Neural progenitor cell (in vitro differentiated cells): Measurements from ENCODE around the gene SELENOO.

ENCODE experiments used
- EZH2phosphoT487 ChIP-seq: fragments of 200-600 bp; sonication (generic); IDR thresholded peaks from 2 replicates; pipeline ENCODE4 v1.6.1; 2017; ENCODE audit warnings: antibody characterized with exemption
- TF ChIP-seq, protein P1 (sequence below): fragments of 200-600 bp; sonication (generic); IDR thresholded peaks from 2 replicates; pipeline ENCODE4 v1.5.1; 2017; ENCODE audit warnings: antibody characterized with exemption, mild to moderate bottlenecking

DNA sequence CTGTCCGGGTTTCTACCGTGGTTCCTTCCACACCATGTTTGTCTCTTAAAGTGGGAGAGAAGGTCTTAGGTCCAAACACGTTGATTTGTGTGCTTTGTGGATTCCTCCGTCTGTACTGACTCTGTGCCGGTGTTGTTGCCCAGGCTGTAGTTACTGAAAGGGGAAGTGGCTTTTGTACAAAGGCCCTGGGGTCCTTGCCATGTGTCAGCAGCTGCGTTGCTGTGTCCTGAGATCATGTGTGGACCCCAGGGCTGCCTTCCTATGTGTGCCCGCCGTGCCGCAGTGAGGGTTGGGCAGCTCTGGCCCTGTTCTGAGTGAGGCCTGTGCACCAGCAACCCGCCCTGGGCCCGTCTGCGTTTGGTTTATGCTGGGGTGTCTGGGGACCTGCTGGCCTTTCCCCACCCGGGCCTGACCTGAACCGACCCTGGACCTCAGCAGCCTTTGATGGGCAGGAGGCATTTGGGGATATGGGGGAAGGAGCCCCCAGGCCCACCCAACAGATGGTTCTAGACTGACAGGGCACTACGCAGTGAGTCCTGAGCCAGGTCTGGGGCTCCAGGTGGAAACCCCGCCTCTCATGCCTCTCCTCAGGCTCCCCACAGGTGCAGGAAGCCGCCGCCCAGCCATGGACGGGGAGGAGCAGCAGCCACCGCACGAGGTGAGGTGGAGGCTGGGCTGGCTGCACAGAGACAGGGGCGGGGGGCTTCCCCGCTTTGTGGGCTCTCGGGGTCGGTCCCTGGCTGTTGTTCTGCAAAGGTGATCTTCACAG is 8.2 kb upstream of the SELENOO start:
- TF ChIP-seq, protein P1, sequence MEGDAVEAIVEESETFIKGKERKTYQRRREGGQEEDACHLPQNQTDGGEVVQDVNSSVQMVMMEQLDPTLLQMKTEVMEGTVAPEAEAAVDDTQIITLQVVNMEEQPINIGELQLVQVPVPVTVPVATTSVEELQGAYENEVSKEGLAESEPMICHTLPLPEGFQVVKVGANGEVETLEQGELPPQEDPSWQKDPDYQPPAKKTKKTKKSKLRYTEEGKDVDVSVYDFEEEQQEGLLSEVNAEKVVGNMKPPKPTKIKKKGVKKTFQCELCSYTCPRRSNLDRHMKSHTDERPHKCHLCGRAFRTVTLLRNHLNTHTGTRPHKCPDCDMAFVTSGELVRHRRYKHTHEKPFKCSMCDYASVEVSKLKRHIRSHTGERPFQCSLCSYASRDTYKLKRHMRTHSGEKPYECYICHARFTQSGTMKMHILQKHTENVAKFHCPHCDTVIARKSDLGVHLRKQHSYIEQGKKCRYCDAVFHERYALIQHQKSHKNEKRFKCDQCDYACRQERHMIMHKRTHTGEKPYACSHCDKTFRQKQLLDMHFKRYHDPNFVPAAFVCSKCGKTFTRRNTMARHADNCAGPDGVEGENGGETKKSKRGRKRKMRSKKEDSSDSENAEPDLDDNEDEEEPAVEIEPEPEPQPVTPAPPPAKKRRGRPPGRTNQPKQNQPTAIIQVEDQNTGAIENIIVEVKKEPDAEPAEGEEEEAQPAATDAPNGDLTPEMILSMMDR, result no peak
- TF ChIP-seq EZH2phosphoT487, result no peak
